H1 (cell line): ENCODE results near the gene DOCK6. TPM values are rescaled to one million over a fixed set of nuclear protein-coding genes. Genes with fewer than 3 reads are reported as not detected.

Experiments used
- CTCF ChIA-PET: fragments of 300-600 bp; sonication (Branson Sonifier 250); formaldehyde crosslinking; loops from one replicate; lab custom pipeline; 2021; ENCODE audit not compliant: partially characterized antibody; lab: Charles Lee
- POLR2A ChIA-PET: fragments of 300-600 bp; sonication (Branson Sonifier 250); formaldehyde crosslinking; loops from one replicate; lab custom pipeline; 2021; ENCODE audit warnings: inconsistent platforms; ENCODE audit not compliant: partially characterized antibody; lab: Charles Lee
- DNase-seq, 2 experiments: peaks; one replicate each; pipeline versions ENCODE4 v3.0.0 to v3.0.0-alpha.2; 2010 to 2022; ENCODE audit warnings: low spot score in 2 of 2, low read depth in 1 of 2, mixed read lengths in 1 of 2
- FAIRE-seq: peaks from 2 replicates; lab custom pipeline; 2011; peaks lifted over from hg19 to GRCh38; lab: Jason Lieb, UNC
- H2AFZ ChIP-seq: 2 replicates; pipeline ENCODE4 v1.8.1; 2012; ENCODE audit warnings: low read length, inconsistent platforms
- H2AK5ac ChIP-seq: 2 replicates; pipeline ENCODE4 v1.6.1; 2013; ENCODE audit warnings: low read depth, low read length
- H2BK120ac ChIP-seq: replicated peaks from 2 replicates; pipeline ENCODE3; 2013; ENCODE audit warnings: low read depth, low read length, inconsistent platforms
- H2BK12ac ChIP-seq: 2 replicates; pipeline ENCODE4 v1.6.1; 2013; ENCODE audit warnings: low read depth, low read length
- H2BK15ac ChIP-seq: 2 replicates; pipeline ENCODE4 v1.6.1; 2013; ENCODE audit warnings: low read length
- H2BK20ac ChIP-seq: 2 replicates; pipeline ENCODE4 v1.6.1; 2013; ENCODE audit warnings: low read length
- H2BK5ac ChIP-seq: 2 replicates; pipeline ENCODE4 v1.6.1; 2013; ENCODE audit warnings: low read depth, low read length
- H3K14ac ChIP-seq: 2 replicates; pipeline ENCODE4 v1.6.1; 2013; ENCODE audit warnings: inconsistent platforms; ENCODE audit not compliant: insufficient read length
- H3K18ac ChIP-seq: 2 replicates; pipeline ENCODE4 v1.6.1; 2013; ENCODE audit warnings: low read length; ENCODE audit errors: extremely low read depth
- H3K23ac ChIP-seq: 2 replicates; pipeline ENCODE4 v1.6.1; 2013; ENCODE audit warnings: inconsistent platforms; ENCODE audit not compliant: insufficient read length
- H3K23me2 ChIP-seq: 2 replicates; pipeline ENCODE4 v1.6.1; 2013; ENCODE audit warnings: low read depth, low read length
- H3K27ac ChIP-seq: 2 replicates; pipeline ENCODE4 v1.6.1; 2011; ENCODE audit warnings: low read depth, low read length, inconsistent platforms
- H3K27me3 ChIP-seq, 4 experiments: replicated peaks in 1 of 4; 1 replicate in 1 of 4; 2 replicates in 3 of 4; pipeline versions ENCODE4 v1.6.1 to v1.8.1; 2011 to 2013; ENCODE audit warnings: low read length in 3 of 4, mild to moderate bottlenecking in 3 of 4, inconsistent platforms in 2 of 4, mixed read lengths in 2 of 4, moderate library complexity in 1 of 4; ENCODE audit not compliant: control insufficient read depth in 3 of 4, insufficient read depth in 3 of 4; ENCODE audit errors: extremely low read depth in 1 of 4
- H3K36me3 ChIP-seq, 4 experiments: 2 replicates each; pipeline versions ENCODE4 v1.6.1 to v1.8.1; 2011 to 2013; ENCODE audit warnings: mild to moderate bottlenecking in 4 of 4, low read length in 3 of 4, moderate library complexity in 2 of 4, control low read depth in 1 of 4, inconsistent platforms in 1 of 4; ENCODE audit not compliant: insufficient read depth in 4 of 4, control insufficient read depth in 2 of 4
- H3K4ac ChIP-seq: replicated peaks from 2 replicates; pipeline ENCODE3; 2013; ENCODE audit warnings: low read length, low read depth, mixed read lengths, inconsistent platforms; ENCODE audit not compliant: insufficient read length
- H3K4me1 ChIP-seq, 4 experiments: replicated peaks in 1 of 4; 1 replicate in 1 of 4; 2 replicates in 3 of 4; pipeline versions ENCODE4 v1.6.1 to v1.8.1; 2011 to 2013; ENCODE audit warnings: low read length in 3 of 4, inconsistent platforms in 2 of 4, mixed read lengths in 1 of 4; ENCODE audit not compliant: insufficient read depth in 4 of 4, control insufficient read depth in 3 of 4
- H3K4me2 ChIP-seq, 2 experiments: 2 replicates each; pipeline versions ENCODE4 v1.6.1 to v1.8.1; 2011 to 2013; ENCODE audit warnings: low read depth in 2 of 2, low read length in 2 of 2, control low read depth in 1 of 2, inconsistent platforms in 1 of 2, mild to moderate bottlenecking in 1 of 2; ENCODE audit not compliant: insufficient read depth in 1 of 2
- H3K4me3 ChIP-seq, 4 experiments: fragments of 200-600, 300-600 bp in 1 of 4; sonication (generic), shearing (Covaris generic), sonication (Bioruptor Twin) in 1 of 4; 2 replicates each; pipeline versions ENCODE4 v1.5.1 to v1.8.1; 2011 to 2016; ENCODE audit warnings: low read length in 4 of 4, low read depth in 3 of 4, control low read depth in 2 of 4, inconsistent platforms in 2 of 4, mild to moderate bottlenecking in 2 of 4, mixed read lengths in 1 of 4, moderate library complexity in 1 of 4; ENCODE audit not compliant: insufficient read depth in 2 of 4; ENCODE audit errors: extremely low read depth in 1 of 4
- H3K56ac ChIP-seq: replicated peaks from 2 replicates; pipeline ENCODE3; 2013; ENCODE audit warnings: low read depth, mild to moderate bottlenecking, mixed read lengths, low read length, inconsistent platforms; ENCODE audit not compliant: insufficient read length
- H3K79me1 ChIP-seq: 2 replicates; pipeline ENCODE4 v1.6.1; 2013; ENCODE audit warnings: low read depth, low read length, control low read depth
- H3K79me2 ChIP-seq, 2 experiments: 2 replicates each; pipeline versions ENCODE4 v1.6.1 to v1.8.1; 2012 to 2013; ENCODE audit warnings: low read length in 2 of 2, mild to moderate bottlenecking in 2 of 2, inconsistent platforms in 1 of 2; ENCODE audit not compliant: insufficient read depth in 2 of 2, control insufficient read depth in 1 of 2
- H3K9ac ChIP-seq, 4 experiments: replicated peaks in 1 of 4; 1 replicate in 1 of 4; 2 replicates in 3 of 4; pipeline versions ENCODE4 v1.6.1 to v1.8.1; 2011 to 2013; ENCODE audit warnings: low read depth in 3 of 4, low read length in 3 of 4, control low read depth in 2 of 4, mild to moderate bottlenecking in 2 of 4, moderate library complexity in 2 of 4, inconsistent platforms in 1 of 4; ENCODE audit errors: extremely low read depth in 1 of 4
- H3K9me3 ChIP-seq, 2 experiments: 2 replicates each; pipeline versions ENCODE4 v1.6.1 to v1.8.1; 2012 to 2013; ENCODE audit warnings: mild to moderate bottlenecking in 2 of 2, moderate library complexity in 2 of 2, control low read depth in 1 of 2, inconsistent platforms in 1 of 2, low read depth in 1 of 2, low read length in 1 of 2, mixed read lengths in 1 of 2; ENCODE audit not compliant: insufficient read depth in 2 of 2
- H4K20me1 ChIP-seq, 2 experiments: replicated peaks in 1 of 2; 2 replicates each; pipeline versions ENCODE3 to v1.8.1; 2011 to 2013; ENCODE audit warnings: inconsistent platforms in 2 of 2, low read length in 2 of 2, mild to moderate bottlenecking in 1 of 2; ENCODE audit not compliant: insufficient read depth in 2 of 2, control insufficient read depth in 1 of 2
- H4K5ac ChIP-seq: 2 replicates; pipeline ENCODE4 v1.6.1; 2013; ENCODE audit warnings: low read length, low read depth, mixed read lengths, inconsistent platforms; ENCODE audit not compliant: insufficient read length
- H4K8ac ChIP-seq: 2 replicates; pipeline ENCODE4 v1.8.0; 2013; ENCODE audit warnings: mild to moderate bottlenecking, moderate library complexity, low read length, inconsistent platforms; ENCODE audit not compliant: insufficient read depth; ENCODE audit errors: extremely low read depth
- H4K91ac ChIP-seq: replicated peaks from 2 replicates; pipeline ENCODE3; 2013; ENCODE audit warnings: low read length, mixed read lengths, inconsistent platforms; ENCODE audit not compliant: insufficient read length
- ASH2L ChIP-seq: fragments of 200-600, 300-600 bp; sonication (generic); IDR thresholded peaks from one replicate; pipeline ENCODE4 v1.7.1; 2017; ENCODE audit warnings: low read length
- ATF3 ChIP-seq: IDR thresholded peaks from 2 replicates; pipeline ENCODE4 v1.6.1; 2011; ENCODE audit warnings: low read depth, mild to moderate bottlenecking, low read length; ENCODE audit not compliant: insufficient read depth
- CEBPB ChIP-seq: IDR thresholded peaks from 2 replicates; pipeline ENCODE4 v1.6.1; 2012; ENCODE audit warnings: low read depth, low read length
- KDM4A ChIP-seq: IDR thresholded peaks from one replicate; pipeline ENCODE4 v1.7.1; 2012; ENCODE audit warnings: low read depth, mild to moderate bottlenecking, moderate library complexity, low read length, inconsistent platforms; ENCODE audit not compliant: severe bottlenecking
- RNF2 ChIP-seq: fragments of 200-900, 300-1000 bp; sonication (generic); IDR thresholded peaks from 2 replicates; pipeline ENCODE4 v1.7.1; 2016; ENCODE audit warnings: borderline replicate concordance, low read depth, mild to moderate bottlenecking, antibody characterized with exemption, low read length; ENCODE audit not compliant: poor library complexity, severe bottlenecking; ENCODE audit errors: missing control alignments
- YY1 ChIP-seq: IDR thresholded peaks from 2 replicates; pipeline ENCODE4 v1.6.1; 2011; ENCODE audit warnings: low read depth, mild to moderate bottlenecking, low read length
- WGBS, 2 experiments: shearing (Covaris generic) in 1 of 2; methylation state at CpG; one replicate each; pipeline versions ENCODE4 v1.1.6 to v1.1.7; 2013 to 2015; ENCODE audit warnings: low lambda C conversion rate in 2 of 2, mixed read lengths in 2 of 2, inconsistent platforms in 1 of 2, low coverage in 1 of 2, missing lambda C conversion rate in 1 of 2; ENCODE audit not compliant: insufficient replicate concordance in 2 of 2, insufficient coverage in 1 of 2, insufficient read length in 1 of 2; ENCODE audit errors: extremely low coverage in 1 of 2, missing lambda C conversion rate in 1 of 2; 5-methylcytosine and 5-hydroxymethylcytosine counted together
- polyA plus RNA-seq, 7 experiments: library from polyadenylated mRNA; depleted of rRNA in 3 of 7; stranded (reverse) in 5 of 7; unstranded in 2 of 7; fragments of >200 nt in 5 of 7; fragments of 200-250 nt in 2 of 7; gene quantifications; 1 replicate in 5 of 7; 2 replicates in 1 of 7; 4 replicates in 1 of 7; pipeline versions ENCODE4 v1.2.1 to v1.2.3, GENCODE V29; 2011 to 2013; ENCODE audit warnings: missing spikeins in 2 of 7, mixed read lengths in 2 of 7
- total RNA-seq: library from RNA; stranded (reverse); fragmentation: NEBNext Ultra II Directional; extraction: Animal tissue kit (Norgen Biotek cat#: 25700); gene quantifications from 2 replicates; pipeline ENCODE4 v1.2.1, GENCODE V29; 2021

The DOCK6 gene
- total and polyA plus RNA-seq, 2 of the 8 experiments (the other 6 are each of a cell fraction or from before 2014, with no cell fraction given): 25.5 to 54.7 TPM

- no peak overlapping the region for H2BK12ac ChIP-seq
- DNase-seq: no peak
Measured at GRCh38 chr19:11204943-11205349, 57.4 kb downstream of the DOCK6 start.

More at GRCh38 chr19:11204943-11205349, 57.4 kb downstream of the DOCK6 start:
- H3K4ac ChIP-seq: no peak overlapping the region
- TF ChIP-seq RNF2 (no peak), ASH2L (no peak), ATF3 (no peak), CEBPB (no peak), YY1 (no peak), KDM4A (no peak)
- TF ChIP-seq, all 59 proteins: peak for 0
- Histone ChIP-seq H3K4me2 (no peak overlapping the region), H2BK20ac (no peak overlapping the region), H2BK15ac (no peak overlapping the region), H3K36me3 (peaks cover 0 to 6% (median 3%) of the 10 kb centered on the region in 4 experiments; a peak in 3 of 8 replicates), H3K56ac (no peak overlapping the region), H3K4me1 (no peaks in the 10 kb centered on the region; a peak in 1 of 7 replicates), H2AK5ac (no peak overlapping the region), H4K20me1 (peaks cover 0 to 3% of the 10 kb centered on the region in 2 experiments), H4K8ac (no peak overlapping the region), H2BK120ac (no peak overlapping the region), H3K27ac (no peak overlapping the region), H3K9me3 (no peaks in the 10 kb centered on the region), H4K91ac (no peak overlapping the region), H2AFZ (no peak overlapping the region), H3K79me1 (no peaks in the 10 kb centered on the region), H2BK5ac (no peak overlapping the region), H3K79me2 (no peaks in the 10 kb centered on the region), H3K18ac (no peak overlapping the region), H3K14ac (no peak overlapping the region), H3K23me2 (no peaks in the 10 kb centered on the region; the same call in 1 of the 2 replicates), H3K27me3 (no peaks in the 10 kb centered on the region), H3K4me3 (no peak overlapping the region), H4K5ac (no peak overlapping the region), H3K9ac (no peak overlapping the region), H3K23ac (no peak overlapping the region)
- WGBS, 2 experiments: 84% methylated on average over 5 of the region's 5 CpGs; no CpG with 5 or more reads in 1 of the 2 experiments
- FAIRE-seq: no peak
- CTCF ChIA-PET: interaction anchor here (0.7 to 2.8 kb wide), 8 partner anchors 12 to 111 kb away, joined by 3 to 18 read pairs (median 4); no protein-coding TSS in a partner anchor
- POLR2A ChIA-PET: interaction anchor here (1.4 kb wide), 1 partner anchor 49 kb away, joined by 3 read pairs; the partner anchor contains the start of gene SPC24
